Stimulated activated naive CD8-positive, alpha-beta T cell treated with anti-CD3 and anti-CD28 coated beads, Interleukin-15, Interleukin-2, amounts not matched to agents 100 U/mL and 50 U/mL, for 24 hours (primary cell): ENCODE results near the gene AARSD1.
"Not testable (repeated sequence)": the region's sequence is repeated elsewhere in the genome, so short reads cannot be mapped to it uniquely, and the experiment has no call there.

ENCODE experiments used
- ATAC-seq: fragments of 150-1000 bp; cut with Tn5 transposase; one replicate; pipeline ENCODE4 v1.10.0; 2021
- DNase-seq: peaks from one replicate; pipeline ENCODE4 v3.0.0; 2021

AARSD1 gene

DNA sequence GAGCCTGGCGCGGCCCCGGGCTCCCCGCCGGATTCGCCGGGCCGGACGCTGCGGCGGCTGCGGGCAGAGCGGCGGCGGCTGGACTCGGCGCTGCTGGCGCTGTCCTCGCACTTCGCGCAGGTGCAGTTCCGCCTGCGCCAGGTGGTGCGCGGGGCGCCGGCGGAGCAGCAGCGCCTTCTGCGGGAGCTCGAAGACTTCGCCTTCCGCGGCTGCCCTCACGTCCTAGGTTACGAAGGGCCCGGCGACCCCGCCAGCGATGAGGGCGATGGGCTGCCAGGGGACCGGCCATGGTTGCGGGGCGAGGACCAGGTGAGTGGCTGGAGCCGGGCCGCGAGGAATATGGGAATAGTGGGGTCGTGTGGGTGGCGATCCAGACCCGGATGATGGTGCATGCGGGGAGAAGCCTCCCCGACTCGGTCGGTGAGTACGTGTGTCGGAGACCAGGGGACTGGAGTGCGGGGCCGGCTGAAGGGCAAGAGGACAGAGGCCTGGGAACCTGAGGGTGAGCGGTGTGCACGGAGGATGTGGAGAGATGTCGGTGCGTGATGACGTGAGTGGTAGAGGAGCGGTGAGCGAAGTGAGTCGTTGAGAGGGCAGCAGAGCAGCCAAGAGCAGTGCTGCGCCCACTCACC lies 16.6 kb upstream of the AARSD1 start:
- ATAC-seq (peak; percentile 89), DNase-seq (peak; percentile 77)

DNA sequence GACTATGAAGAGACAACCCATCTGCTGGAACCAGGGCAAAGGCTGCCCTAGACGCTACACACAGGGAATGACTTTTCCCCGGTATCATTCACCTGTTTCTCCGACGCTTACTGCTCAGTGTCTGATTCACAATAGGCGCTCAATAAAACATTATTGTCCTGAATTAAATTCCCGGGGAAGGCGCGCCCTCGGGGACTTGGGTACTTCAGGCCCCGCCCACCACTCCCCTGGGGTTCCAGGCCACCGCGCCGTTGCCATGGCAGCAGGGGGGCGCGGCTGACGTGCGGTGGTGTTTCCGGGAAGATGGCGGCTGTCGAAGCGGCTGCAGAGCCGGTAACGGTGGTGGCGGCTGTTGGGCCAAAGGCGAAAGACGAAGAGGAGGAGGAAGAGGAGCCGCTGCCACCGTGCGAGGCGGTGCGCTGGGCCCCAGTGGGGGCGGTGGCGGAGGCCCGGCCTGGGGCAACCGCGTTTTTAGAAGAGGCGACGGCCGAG lies 16.1 kb upstream of the AARSD1 start, which contains the start of gene RUNDC1:
TSS of gene RUNDC1 (plus strand) at position 292 of the 492 bp plus-strand sequence. CDS start at position 304, 12 bp downstream.
- peak; percentile 95 for DNase-seq

DNA sequence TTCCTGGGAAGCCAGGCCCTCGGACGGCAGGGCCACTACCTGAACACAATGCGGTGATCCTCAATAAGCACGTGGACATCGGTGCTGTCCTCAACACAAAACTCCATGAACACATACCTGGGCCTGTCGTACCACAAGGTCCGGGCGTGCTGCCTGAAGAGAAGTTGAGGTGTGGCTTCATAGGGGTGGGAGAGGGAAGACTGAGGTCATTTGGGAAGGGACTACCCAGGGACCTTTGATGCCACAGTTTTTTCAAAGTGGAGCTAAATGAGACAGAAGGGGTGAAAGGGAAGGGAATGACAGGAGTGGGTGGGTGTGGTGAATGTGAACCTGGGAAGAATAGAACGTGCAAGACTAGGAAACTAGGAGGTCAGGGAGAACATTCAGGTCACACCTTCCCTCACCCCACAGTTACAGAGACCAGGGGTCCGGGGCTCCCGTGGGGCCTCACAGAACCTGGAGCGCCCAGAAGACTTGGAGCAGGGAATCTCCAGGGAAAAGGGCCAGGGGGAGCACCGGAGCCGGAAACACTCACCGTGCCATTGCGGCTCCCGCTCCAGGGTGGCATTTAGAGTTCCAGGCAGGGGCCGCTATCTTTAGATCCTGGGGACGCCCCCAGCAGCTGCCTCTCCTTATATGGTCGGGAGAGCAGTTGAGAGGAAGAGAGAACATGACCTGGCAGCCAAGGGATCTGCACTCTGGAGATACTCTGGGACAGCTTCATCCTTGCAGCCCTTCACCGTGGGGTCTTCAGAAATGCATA lies 15.4 kb upstream of the AARSD1 start, which contains the start of gene PTGES3L:
TSS of gene PTGES3L (minus strand) at position 570 of the 763 bp plus-strand sequence. CDS start at position 543, 27 bp downstream.
- DNase-seq (peak; percentile 60), ATAC-seq (peak; percentile 67)

More for the DNA sequence above, 16.1 kb upstream of the AARSD1 start, which contains the start of gene RUNDC1:
- peak; percentile 76 for ATAC-seq

DNA sequence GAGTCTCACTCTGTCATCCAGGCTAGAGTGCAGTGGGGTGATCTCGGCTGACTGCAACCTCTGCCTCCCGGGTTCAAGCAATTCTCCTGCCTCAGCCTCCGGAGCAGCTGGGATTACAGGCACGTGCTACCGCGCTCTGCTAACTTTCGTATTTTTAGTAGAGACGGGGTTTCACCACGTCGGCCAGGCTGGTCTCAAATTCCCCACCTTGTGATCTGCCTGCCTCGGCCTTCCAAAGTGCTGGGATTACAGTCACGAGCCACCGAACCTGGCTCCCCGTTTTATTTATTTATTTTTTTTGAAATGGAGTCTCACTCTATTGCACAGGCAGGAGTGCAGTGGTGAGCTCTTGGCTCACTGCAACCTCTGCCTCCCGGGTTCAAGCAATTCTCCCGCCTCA lies 11.4 kb upstream of the AARSD1 start:
- DNase-seq, ATAC-seq: not testable (repeated sequence)

DNA sequence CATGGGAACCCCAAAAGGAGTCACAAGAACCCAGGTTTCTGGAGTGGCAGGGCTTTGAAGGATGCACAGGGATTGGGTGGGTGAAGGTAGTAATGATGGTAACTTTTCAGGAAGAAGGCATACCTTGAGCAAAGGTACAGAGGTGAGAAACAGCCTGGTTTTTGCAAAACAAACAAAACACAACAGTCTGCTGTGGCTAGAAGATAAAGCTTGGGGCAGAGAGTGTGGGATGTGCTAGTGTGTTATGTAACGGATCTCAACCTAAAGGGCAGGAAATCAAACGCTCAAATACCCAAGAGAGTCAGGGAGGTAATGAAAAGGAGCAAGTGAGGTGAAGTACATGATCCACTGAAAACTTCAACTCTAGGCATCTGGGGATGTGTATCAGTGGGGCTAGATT lies 11.0 kb upstream of the AARSD1 start:
- no peak for ATAC-seq
- DNase-seq, result no peak

DNA sequence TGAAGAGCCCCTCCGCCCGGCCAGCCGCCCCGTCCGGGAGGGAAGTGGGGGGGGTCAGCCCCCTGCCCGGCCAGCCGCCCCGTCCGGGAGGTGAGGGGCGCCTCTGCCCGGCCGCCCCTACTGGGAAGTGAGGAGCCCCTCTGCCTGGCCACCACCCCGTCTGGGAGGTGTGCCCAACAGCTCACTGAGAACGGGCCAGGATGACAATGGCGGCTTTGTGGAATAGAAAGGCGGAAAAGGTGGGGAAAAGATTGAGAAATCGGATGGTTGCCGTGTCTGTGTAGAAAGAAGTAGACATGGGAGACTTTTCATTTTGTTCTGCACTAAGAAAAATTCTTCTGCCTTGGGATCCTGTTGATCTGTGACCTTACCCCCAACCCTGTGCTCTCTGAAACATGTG lies 9.1 kb upstream of the AARSD1 start:
- ATAC-seq, DNase-seq: not testable (repeated sequence)

DNA sequence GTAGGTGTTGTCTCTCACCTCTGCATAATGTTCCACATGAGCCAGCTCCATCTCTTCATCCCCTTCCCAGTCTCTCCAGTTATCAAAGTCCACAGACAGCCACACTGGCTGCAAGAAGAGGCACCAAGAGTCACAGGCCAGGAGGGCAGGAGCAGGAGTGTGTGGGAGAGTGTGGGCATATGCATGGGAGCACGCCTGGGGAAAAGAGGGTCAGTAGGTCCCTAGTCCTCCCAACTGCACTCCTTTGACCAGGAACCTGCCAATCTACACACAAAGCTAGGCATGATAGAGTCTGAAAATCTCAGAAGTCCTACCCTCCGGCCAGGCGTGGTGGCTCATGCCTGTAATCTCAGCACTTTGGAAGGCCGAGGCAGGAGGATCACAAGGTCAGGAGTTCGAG lies 7.3 kb upstream of the AARSD1 start:
- ATAC-seq (no peak), DNase-seq (no peak)

DNA sequence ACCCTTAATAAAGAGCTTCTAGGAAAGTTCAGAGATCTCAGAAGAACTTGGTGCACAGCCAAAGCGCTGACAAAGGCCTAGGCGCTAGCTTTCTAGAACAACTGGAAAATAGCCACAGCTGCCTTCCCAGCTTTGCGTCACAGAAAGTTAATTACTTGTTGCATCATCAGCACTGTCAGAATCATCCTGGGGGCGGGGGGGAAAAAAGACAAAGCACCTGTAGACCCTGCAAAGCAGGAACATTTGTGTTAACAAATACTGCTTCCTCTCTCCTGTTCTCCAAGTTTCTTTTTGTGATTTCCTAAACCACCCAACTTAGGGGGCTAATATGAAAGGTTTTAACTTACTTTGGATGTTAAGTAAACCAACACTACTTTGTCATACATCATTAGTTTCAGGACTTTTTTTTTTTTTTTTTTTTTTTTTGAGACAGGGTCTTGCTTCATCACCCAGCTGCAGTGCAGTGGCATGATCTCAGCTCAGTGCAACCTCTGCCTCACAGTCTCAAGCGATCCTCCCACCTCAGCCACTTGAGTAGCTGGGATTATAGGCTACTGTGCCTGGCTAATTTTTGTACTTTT lies 4.8 kb upstream of the AARSD1 start:
- no peak for DNase-seq
- no peak for ATAC-seq

DNA sequence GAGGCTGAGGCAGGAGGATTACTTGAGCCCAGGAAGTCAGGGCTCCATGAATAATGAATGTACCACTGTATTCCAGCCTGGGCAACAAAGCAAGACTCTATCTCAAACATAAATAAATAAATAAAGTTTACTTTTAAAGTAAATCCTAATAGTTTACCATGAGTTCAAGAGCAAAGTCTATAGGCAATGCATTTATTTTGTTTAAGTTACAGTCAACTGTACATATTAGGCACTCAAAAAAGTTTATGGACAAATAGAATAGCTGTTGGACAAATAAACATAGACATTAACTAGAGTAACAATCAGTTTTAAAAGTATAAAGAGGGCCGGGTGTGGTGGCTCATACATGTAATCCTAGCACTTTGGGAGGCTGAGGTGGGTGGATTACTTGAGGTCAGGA lies 3.7 kb upstream of the AARSD1 start:
- no peak for ATAC-seq
- DNase-seq, result no peak

DNA sequence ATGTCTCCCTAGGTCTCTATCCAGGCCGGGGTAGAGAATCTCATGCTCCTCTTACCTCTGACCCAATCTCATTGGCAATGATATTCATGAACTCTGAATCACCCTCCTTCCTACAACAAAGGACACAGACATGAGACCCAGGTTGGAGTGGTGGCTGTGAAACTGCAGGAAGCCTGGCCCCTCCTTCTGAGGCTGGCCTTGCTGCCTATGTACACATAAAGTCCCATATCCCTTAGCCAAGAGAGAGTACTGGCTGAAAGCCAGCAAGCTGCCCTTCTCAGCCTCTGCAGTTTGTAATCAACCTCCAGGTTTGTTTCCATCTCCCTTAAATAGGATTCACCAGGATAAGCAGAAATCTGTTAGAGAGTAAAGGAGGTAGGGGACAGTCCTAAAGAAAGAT lies 10.6 kb downstream of the AARSD1 start:
- DNase-seq (no peak), ATAC-seq (peak; percentile 19)

DNA sequence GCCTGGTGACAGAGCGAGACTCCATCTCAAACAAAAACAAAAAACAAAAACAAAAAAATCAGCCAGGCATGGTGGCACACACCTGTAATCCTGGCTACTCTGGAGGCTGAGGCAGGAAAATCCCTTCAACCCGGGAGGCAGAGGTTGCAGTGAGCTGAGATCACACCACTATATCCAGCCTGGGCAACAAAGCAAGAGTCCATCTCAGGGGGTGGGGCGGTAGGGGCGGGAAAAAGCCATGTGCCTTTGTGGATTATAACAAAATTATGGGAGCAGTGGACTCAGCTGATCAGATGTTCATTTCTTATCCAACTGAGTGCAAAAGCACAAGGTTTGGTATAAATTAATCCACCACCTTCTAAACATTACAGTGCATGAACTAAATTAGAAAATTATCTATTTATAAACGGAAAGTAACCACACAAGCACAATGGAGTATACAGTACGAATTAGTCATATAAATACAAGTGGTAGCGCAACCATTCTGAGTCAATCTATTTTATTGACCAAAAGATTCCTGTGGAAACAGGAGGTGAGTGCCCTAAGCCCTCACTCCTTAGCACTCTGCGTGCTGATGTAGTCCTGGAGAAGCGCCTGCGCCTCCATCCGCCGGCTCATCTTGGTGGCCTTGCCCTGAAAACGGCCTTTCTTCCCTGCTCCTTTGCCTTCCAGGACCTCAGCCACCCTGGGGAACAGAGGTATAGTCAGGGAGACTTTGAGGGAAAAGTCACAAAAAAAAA lies 14.0 kb downstream of the AARSD1 start:
- DNase-seq, result no peak
- ATAC-seq, result no peak

DNA sequence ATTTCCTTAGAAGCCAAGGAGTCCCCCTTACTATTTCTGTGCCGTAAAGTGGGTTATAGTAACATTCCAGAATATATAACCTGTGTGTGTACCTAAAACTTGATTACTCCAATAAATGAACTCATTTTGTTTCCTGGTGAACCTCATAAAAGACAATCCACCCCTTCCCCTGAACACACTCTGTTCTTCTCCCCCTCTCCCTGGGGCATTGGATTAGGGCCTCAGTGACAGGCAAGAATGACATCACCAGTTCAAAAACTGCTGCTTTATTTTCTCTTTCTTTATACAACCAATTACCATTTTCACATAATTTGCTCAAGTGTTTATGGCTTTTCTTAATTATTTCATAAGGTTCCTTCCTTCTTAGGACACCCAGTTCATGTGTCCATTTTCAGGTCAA lies 17.4 kb downstream of the AARSD1 start:
- ATAC-seq (no peak), DNase-seq (no peak)

DNA sequence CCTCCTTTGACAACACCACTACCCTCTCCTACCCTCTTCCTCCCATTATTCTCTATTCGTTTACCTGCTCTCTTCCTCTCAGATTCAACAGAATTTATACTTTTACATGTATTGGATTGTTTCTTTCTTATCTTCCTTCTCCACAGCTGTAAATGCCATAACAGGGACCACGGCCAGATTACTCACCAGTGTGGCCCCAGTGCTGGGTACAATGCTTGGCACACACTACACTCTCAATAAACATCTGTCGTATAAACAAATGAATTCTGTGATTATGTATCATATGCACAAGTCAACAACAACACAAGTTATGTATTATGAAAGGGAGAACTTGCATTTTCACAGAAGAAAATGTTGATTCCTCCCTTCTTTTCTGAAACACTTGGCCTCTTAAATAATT lies 20.0 kb downstream of the AARSD1 start:
- ATAC-seq, result no peak
- DNase-seq, result no peak

DNA sequence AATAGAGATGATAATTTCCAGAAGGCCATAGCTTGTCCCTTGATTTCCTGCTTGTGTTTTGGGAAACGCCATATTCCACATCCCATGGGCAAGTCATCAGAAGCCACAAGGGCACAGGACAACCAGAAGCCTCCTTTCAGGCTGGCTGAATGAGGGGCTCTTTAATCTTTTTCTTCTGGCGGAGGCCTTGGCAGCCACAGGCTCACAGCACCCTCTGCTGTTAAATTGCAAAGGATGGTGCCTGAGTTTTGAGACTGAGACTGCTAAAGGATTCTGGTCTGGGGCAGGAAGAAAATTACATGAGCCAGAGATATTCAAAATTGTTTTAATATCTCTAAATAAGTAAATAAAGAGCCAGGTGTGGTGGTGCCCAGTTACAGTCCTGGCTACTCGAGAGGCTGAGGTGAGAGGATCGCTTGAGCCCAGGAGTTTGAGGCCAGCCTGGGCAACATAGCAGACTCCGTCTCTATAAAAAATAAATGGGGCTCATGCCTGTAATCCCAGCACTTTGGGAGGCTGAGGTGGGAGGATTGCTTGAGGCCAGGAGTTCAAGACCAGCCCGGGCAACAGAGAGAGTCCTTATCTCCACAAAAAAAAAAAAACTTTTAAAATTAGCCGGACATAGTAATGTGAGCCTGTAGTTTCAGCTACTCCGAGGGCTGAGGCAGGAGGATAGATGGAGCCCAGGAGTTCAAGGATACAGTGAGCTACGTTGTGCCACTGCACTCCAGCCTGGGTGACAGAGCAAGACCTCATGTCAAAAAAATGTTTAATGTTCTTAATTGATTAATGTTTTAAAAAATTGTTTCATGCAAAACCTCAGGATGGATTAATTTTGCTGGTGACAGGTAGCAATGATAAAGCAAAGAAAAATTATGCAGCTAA lies 26.3 kb downstream of the AARSD1 start:
- DNase-seq, result peak; percentile 25
- ATAC-seq, result peak; percentile 79

DNA sequence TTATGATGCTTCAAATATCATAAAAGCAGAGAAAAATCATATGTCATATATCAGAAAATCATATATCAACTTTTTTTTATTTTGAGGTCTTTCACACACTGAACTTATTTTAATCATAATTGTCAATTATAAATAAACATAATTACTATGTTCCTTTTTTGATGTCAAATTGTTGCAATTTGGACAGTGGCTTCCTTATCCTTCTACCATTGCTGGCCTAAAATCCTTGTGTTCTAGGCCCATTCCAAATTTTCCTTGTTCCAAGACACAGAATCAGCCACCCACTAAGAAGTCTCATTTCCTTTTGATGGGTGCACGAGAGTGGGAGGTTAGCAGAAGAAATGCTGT lies 34.8 kb downstream of the AARSD1 start:
- DNase-seq, result no peak
- no peak for ATAC-seq

DNA sequence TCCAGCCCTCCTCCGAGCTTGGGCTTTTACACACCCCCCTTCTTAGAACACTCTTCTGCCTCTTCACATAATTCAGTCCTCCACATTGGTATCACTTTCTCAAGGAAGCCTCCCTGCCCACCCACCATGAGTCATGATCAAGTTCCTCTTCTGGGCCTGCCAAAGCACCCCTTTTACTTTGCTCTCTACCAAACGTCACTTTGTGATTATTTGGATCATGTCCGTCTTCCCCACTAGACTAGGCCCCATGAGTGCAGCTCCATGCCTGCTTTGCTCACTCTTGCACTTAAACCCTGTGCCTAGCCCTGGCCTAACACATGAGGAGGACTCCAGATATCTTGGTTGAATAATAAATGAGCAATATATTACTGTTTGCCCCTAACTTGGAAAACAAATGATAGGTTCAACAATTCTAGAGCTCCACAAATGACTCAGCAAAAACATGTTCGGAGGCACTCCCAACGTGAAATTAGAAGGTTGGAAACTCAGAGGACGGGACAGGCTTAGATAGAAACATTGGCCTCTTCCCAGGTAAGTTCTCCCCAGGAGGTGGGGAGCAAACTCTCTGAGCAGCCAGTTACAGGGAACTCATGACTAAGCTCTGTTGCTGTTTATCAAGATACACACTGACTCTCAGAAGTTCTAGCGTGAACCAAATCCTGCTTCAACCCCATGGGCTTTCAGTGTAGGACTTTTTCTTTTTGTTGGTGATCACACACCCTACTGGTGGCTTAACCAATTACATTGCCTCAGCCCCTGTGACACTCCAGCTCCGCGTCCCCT lies 35.3 kb downstream of the AARSD1 start:
- DNase-seq (peak; percentile 37), ATAC-seq (peak; percentile 85)

DNA sequence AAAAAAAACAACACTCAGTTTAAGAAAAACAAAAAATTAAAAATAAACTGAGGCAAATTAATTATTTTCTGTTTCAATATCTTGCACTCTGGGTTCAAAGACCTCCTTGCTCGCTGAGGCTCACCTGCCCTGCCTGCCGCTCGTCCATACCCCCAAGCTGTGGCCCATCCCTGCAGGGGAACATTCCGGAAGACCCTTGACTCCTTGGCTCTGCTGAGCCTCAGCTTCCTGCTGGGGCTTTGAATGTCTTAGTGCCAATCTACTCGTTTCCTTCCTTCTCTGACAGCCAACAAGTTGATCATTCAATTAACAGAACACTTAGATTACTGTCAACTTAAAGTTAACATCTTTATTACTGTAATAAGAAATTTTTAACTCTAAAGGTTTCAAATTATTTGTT lies 39.4 kb downstream of the AARSD1 start:
- ATAC-seq (no peak), DNase-seq (no peak)

DNA sequence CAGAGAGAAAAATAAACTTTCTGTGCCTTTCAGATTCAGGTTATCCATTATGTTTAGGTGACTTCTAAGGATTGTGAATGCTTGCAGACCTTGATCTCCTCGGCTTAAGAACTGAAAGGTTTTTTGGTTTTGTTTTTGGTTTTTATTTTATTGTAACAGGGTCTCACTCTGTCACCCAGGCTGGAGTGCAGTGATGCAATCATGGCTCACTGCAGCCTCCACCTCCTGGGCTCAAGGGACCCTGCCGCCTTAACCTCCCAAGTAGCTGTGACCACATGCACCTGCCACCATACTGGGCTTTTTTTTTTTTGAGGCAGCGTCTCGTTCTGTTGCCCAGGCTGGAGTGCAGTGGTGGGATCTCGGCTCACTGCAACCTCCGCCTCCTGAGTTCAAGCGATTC lies 40.8 kb downstream of the AARSD1 start:
- not testable (repeated sequence) for DNase-seq, ATAC-seq

DNA sequence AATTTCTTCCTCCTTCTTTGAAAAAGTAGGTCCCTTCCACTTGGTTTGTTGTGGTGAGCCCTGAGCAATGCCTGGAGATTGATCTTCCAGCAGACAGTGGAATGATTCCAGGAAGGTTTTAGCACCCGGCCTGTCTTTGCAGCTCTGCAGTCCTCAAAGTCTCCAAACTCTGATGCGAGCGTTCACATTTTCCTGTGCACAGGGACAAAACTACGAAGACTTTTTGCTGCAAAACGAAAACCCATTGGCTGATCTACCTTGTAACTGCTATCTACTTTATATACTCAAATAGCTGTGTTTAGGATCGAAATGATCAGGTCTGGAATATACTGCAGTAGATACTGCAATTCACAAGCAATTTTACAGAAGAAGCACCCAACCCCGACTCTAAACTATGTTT lies 42.0 kb downstream of the AARSD1 start:
- DNase-seq, result no peak

DNA sequence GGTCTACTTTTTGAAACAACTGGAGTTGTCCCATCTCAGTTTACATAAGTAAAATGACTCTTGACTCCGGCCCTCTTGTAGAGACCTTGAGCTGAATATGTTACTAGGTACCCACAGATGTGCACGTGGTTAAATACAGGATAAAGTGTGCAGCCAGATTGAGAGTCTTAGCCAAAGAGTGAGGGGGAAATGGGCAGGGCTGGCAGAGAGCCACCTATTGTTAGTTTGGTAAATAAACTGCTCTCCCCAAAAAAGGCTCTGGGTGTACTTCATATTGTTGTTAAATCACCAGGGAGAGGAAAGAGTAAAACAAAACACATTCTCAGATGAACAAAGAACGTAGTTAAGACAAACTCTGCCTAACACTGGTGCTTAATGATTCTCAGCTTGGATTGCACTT lies 43.3 kb downstream of the AARSD1 start:
- DNase-seq (no peak), ATAC-seq (no peak)

More for the DNA sequence above, 42.0 kb downstream of the AARSD1 start:
- no peak for ATAC-seq
